ENCODE measurements around the gene GJB3. TPM values are rescaled to one million over a fixed set of nuclear protein-coding genes. Genes with fewer than 3 reads are reported as not detected.

Gene GJB3
- total RNA-seq, 6 experiments from 2014 or later: 0.12 to 1.3 (median 0.23) TPM

DNA sequence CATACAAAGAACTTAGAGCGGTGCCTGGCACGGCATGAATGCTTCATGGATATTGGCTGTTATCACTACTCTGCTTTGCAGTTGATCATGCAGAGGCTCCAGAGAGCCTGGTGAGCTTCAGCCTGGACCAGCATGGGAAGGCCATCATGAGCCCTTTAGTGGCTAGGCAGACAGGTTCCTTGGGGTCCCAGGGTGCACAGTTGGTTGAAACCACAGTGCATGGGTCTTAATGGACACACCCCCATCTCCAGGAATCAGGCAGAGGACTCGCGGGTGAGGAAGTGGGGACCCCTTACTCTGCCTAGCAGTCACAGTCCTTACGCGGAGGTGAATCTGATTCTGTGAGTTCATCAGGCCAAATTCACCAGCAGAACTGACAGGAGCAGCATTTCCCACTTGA, 25.1 kb upstream of the GJB3 start:
- H3K4me3 ChIP-seq: no peak overlapping the region
- no peak for ATAC-seq
- H3K36me3 ChIP-seq: no peaks in the 10 kb centered on the region
- intact Hi-C loops (cut with DNase I): no loop called here
- DNase-seq: no peak
- TF ChIP-seq, protein P1, sequence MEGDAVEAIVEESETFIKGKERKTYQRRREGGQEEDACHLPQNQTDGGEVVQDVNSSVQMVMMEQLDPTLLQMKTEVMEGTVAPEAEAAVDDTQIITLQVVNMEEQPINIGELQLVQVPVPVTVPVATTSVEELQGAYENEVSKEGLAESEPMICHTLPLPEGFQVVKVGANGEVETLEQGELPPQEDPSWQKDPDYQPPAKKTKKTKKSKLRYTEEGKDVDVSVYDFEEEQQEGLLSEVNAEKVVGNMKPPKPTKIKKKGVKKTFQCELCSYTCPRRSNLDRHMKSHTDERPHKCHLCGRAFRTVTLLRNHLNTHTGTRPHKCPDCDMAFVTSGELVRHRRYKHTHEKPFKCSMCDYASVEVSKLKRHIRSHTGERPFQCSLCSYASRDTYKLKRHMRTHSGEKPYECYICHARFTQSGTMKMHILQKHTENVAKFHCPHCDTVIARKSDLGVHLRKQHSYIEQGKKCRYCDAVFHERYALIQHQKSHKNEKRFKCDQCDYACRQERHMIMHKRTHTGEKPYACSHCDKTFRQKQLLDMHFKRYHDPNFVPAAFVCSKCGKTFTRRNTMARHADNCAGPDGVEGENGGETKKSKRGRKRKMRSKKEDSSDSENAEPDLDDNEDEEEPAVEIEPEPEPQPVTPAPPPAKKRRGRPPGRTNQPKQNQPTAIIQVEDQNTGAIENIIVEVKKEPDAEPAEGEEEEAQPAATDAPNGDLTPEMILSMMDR (IDR thresholded peaks at IDR 0.05): no peak
- TF ChIP-seq POLR2A (IDR thresholded peaks at IDR 0.05): no peak
- no peaks in the 10 kb centered on the region for H3K4me1 ChIP-seq
- no peaks in the 10 kb centered on the region for H3K27me3 ChIP-seq
- H3K27ac ChIP-seq: no peak overlapping the region
- H3K9me3 ChIP-seq: no peaks in the 10 kb centered on the region
- 85% methylated on average over 6 of the region's 6 CpGs for WGBS (ENCODE audit: insufficient coverage, low coverage, low lambda C conversion rate, missing lambda C conversion rate)

- ATAC-seq: no peak
- no peak for TF ChIP-seq POLR2A (IDR thresholded peaks at IDR 0.05)
- TF ChIP-seq, protein P1 (IDR thresholded peaks at IDR 0.05): no peak
- Histone ChIP-seq H3K27me3 (no peaks in the 10 kb centered on the region), H3K4me3 (no peak overlapping the region), H3K9me3 (no peaks in the 10 kb centered on the region), H3K36me3 (no peaks in the 10 kb centered on the region), H3K4me1 (no peaks in the 10 kb centered on the region), H3K27ac (no peak overlapping the region)
- DNase-seq: no peak
- intact Hi-C loops (cut with DNase I): no loop called here
- WGBS (ENCODE audit: insufficient coverage, low coverage, low lambda C conversion rate, missing lambda C conversion rate): 86% methylated on average over 4 of the region's 21 CpGs
Measured at GRCh38 chr1:34757386-34757785, 23.6 kb upstream of the GJB3 start.

GRCh38 chr1:34758751-34759150, 22.3 kb upstream of the GJB3 start:
- Histone ChIP-seq H3K36me3 (no peaks in the 10 kb centered on the region), H3K27ac (no peak overlapping the region), H3K9me3 (no peaks in the 10 kb centered on the region), H3K4me1 (no peaks in the 10 kb centered on the region), H3K4me3 (no peak overlapping the region), H3K27me3 (no peaks in the 10 kb centered on the region)
- DNase-seq (no peak), ATAC-seq (no peak)
- intact Hi-C loops (cut with DNase I): no loop called here
- 39% methylated on average over 2 of the region's 4 CpGs for WGBS (ENCODE audit: insufficient coverage, low coverage, low lambda C conversion rate, missing lambda C conversion rate)
- TF ChIP-seq, protein P1 (IDR thresholded peaks at IDR 0.05): no peak
- TF ChIP-seq POLR2A (IDR thresholded peaks at IDR 0.05): no peak

GRCh38 chr1:34759503-34760357, 21.3 kb upstream of the GJB3 start, which contains the start of gene GJB4:
TSS of gene GJB4 (plus strand) at chr1:34759740. CDS start at chr1:34761255, 1,515 bp downstream.
- Histone ChIP-seq H3K4me3 (no peak within 1 kb of the TSS), H3K36me3 (no peaks in the 10 kb centered on the region), H3K27me3 (no peaks in the 10 kb centered on the region), H3K9me3 (no peaks in the 10 kb centered on the region), H3K4me1 (no peaks in the 10 kb centered on the region), H3K27ac (no peak within 1 kb of the TSS)
- 43% methylated on average over 5 of the region's 10 CpGs for WGBS (ENCODE audit: insufficient coverage, low coverage, low lambda C conversion rate, missing lambda C conversion rate)
- DNase-seq: no peak
- TF ChIP-seq, protein P1 (IDR thresholded peaks at IDR 0.05): no peak
- no peak for TF ChIP-seq POLR2A (IDR thresholded peaks at IDR 0.05)
- ATAC-seq: no peak
- intact Hi-C loops (cut with DNase I): no loop called here

Data from right lobe of liver (tissue), 6 donors.